HepG2 (cell line): ENCODE data around the gene AFAP1. TPM values are rescaled to one million over a fixed set of nuclear protein-coding genes. Genes with fewer than 3 reads are reported as not detected.
A peak's percentile ranks its signal among the peaks of the same experiment; 100 is the strongest.

Source experiments
- BCL6 ChIP-seq: IDR thresholded peaks from 2 replicates; pipeline ENCODE4 v1.6.1; 2016; ENCODE audit warnings: missing genetic modification reagents, missing compliant biosample characterization
- FLYWCH1 ChIP-seq: sonication (generic); formaldehyde crosslinking; IDR thresholded peaks from 2 replicates; pipeline ENCODE4 v1.8.1; 2023; ENCODE audit warnings: mild to moderate bottlenecking, missing genetic modification reagents
- FOXA3 ChIP-seq: IDR thresholded peaks from 2 replicates; pipeline ENCODE4 v1.6.1; 2016; ENCODE audit warnings: missing genetic modification reagents, missing compliant biosample characterization
- GATAD2A ChIP-seq: IDR thresholded peaks from 2 replicates; pipeline ENCODE4 v1.6.1; 2016
- HDAC1 ChIP-seq: sonication (generic); formaldehyde crosslinking; IDR thresholded peaks from 2 replicates; pipeline ENCODE4 v1.5.1; 2020; ENCODE audit warnings: mild to moderate bottlenecking, missing genetic modification reagents
- NR2F6 ChIP-seq, 2 experiments: IDR thresholded peaks; 2 replicates each; pipeline ENCODE4 v1.6.1; 2016; ENCODE audit warnings: antibody characterized with exemption in 1 of 2, mild to moderate bottlenecking in 1 of 2
- PITX1 ChIP-seq: sonication (generic); formaldehyde crosslinking; IDR thresholded peaks from 2 replicates; pipeline ENCODE4 v1.5.1; 2020; ENCODE audit warnings: mild to moderate bottlenecking, missing genetic modification reagents
- RXRB ChIP-seq: IDR thresholded peaks from 2 replicates; pipeline ENCODE4 v1.6.1; 2016; ENCODE audit warnings: borderline replicate concordance, missing genetic modification reagents, missing compliant biosample characterization
- SAP130 ChIP-seq: IDR thresholded peaks from 2 replicates; pipeline ENCODE4 v1.6.1; 2016; ENCODE audit warnings: low read depth
- TBL1XR1 ChIP-seq: fragments of 150-350 bp; IDR thresholded peaks from 2 replicates; pipeline ENCODE4 v1.6.1; 2014; ENCODE audit warnings: borderline replicate concordance, low read length; ENCODE audit not compliant: partially characterized antibody
- TEAD3 ChIP-seq: optimal IDR thresholded peaks from 2 replicates; pipeline ENCODE3; 2016; ENCODE audit warnings: borderline replicate concordance
- ZNF121 ChIP-seq: sonication (generic); formaldehyde crosslinking; IDR thresholded peaks from 2 replicates; pipeline ENCODE4 v1.5.0; 2020; ENCODE audit warnings: mild to moderate bottlenecking, missing genetic modification reagents
- ZNF331 ChIP-seq: sonication (generic); formaldehyde crosslinking; IDR thresholded peaks from 2 replicates; pipeline ENCODE4 v1.4.0; 2020; ENCODE audit warnings: missing genetic modification reagents
- ZNF703 ChIP-seq: sonication (generic); formaldehyde crosslinking; IDR thresholded peaks from 2 replicates; pipeline ENCODE4 v1.5.1; 2020; ENCODE audit warnings: missing genetic modification reagents, mild to moderate bottlenecking, moderate library complexity, borderline replicate concordance
- ZNF891 ChIP-seq: sonication (generic); formaldehyde crosslinking; IDR thresholded peaks from 2 replicates; pipeline ENCODE4 v1.5.0; 2020; ENCODE audit warnings: mild to moderate bottlenecking, missing genetic modification reagents
- polyA plus RNA-seq, 8 experiments: library from polyadenylated mRNA; depleted of rRNA in 3 of 8; stranded (reverse) in 7 of 8; unstranded in 1 of 8; fragments of >200 nt; fragmentation: Illumina TruSeq in 4 of 8; extraction: Trizol in 4 of 8; gene quantifications; 2 replicates each; pipeline versions ENCODE4 v1.2.1 to v1.2.3, GENCODE V29; 2011 to 2016; ENCODE audit warnings: low read depth in 4 of 8, missing spikeins in 1 of 8, mixed read lengths in 1 of 8; ENCODE audit not compliant: insufficient read depth in 1 of 8
- total RNA-seq, 5 experiments: library from RNA; depleted of rRNA; stranded (reverse); fragments of >200 nt; fragmentation: Illumina TruSeq; extraction: Trizol; gene quantifications; 2 replicates each; pipeline ENCODE4 v1.2.3, GENCODE V29; 2016; ENCODE audit warnings: low read depth in 1 of 5
- TF ChIP-seq, protein P1 (sequence below): sonication (generic); formaldehyde crosslinking; IDR thresholded peaks from 2 replicates; pipeline ENCODE4 v1.4.0; 2020; ENCODE audit warnings: missing genetic modification reagents
- TF ChIP-seq, protein P2 (sequence below): sonication (generic); formaldehyde crosslinking; IDR thresholded peaks from 2 replicates; pipeline ENCODE4 v1.5.1; 2020; ENCODE audit warnings: mild to moderate bottlenecking, moderate library complexity, missing genetic modification reagents
- TF ChIP-seq, protein P3 (sequence below): sonication (generic); IDR thresholded peaks from 2 replicates; pipeline ENCODE4 v1.6.1; 2016; ENCODE audit warnings: low read depth, borderline replicate concordance

AFAP1 gene
- total and polyA plus RNA-seq, 2 of the 13 experiments (the other 11 are each of a cell fraction or from before 2014, with no cell fraction given) = 2.5 TPM

DNA sequence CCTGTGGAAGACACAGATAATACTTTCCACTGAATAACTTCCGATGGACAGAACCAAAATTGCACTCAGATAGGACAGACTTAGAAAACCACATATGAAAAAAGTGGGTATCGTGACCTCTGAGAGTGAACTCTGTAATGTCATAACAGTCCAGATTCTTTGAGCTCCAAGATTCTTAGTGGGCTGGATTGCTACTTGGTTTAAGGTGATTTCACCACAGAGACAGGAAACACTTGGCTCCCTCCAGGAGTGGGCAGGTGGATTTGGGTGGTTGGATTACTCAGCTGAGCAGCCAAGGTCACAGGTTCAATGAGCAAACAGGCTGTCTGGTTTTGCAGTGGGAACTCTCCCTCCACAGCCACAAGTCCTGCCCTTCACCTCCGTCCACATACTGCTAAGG is 126.0 kb downstream of the AFAP1 start (continued):
- TF ChIP-seq NR2F6 (IDR thresholded peaks at IDR 0.05) (0 out of 2 replicates have a peak, but pooled peaks have one; percentile 20), NR2F6 (CRISPR knock-in tag; IDR thresholded peaks at IDR 0.05) (peak; percentile 38; the same call in 1 of the 2 replicates), TEAD3 (CRISPR knock-in tag) (peak; percentile 24), SAP130 (CRISPR knock-in tag) (peak; percentile 50; the same call in 1 of the 2 replicates), RXRB (0 out of 2 replicates have a peak, but pooled peaks have one; percentile 23), FOXA3 (CRISPR knock-in tag) (0 out of 2 replicates have a peak, but pooled peaks have one; percentile 21), HDAC1 (0 out of 2 replicates have a peak, but pooled peaks have one; percentile 34), ZNF891 (no peak), PITX1 (CRISPR knock-in tag) (peak; percentile 64; the same call in 1 of the 2 replicates), ZNF121 (CRISPR knock-in tag) (no peak), FLYWCH1 (no peak), ZNF703 (CRISPR knock-in tag) (no peak), BCL6 (CRISPR knock-in tag) (peak; percentile 66), GATAD2A (CRISPR knock-in tag) (peak; percentile 59; the same call in 1 of the 2 replicates), ZNF331 (CRISPR knock-in tag) (0 out of 2 replicates have a peak, but pooled peaks have one; percentile 18), TBL1XR1 (no peak)
- TF ChIP-seq, protein P1, sequence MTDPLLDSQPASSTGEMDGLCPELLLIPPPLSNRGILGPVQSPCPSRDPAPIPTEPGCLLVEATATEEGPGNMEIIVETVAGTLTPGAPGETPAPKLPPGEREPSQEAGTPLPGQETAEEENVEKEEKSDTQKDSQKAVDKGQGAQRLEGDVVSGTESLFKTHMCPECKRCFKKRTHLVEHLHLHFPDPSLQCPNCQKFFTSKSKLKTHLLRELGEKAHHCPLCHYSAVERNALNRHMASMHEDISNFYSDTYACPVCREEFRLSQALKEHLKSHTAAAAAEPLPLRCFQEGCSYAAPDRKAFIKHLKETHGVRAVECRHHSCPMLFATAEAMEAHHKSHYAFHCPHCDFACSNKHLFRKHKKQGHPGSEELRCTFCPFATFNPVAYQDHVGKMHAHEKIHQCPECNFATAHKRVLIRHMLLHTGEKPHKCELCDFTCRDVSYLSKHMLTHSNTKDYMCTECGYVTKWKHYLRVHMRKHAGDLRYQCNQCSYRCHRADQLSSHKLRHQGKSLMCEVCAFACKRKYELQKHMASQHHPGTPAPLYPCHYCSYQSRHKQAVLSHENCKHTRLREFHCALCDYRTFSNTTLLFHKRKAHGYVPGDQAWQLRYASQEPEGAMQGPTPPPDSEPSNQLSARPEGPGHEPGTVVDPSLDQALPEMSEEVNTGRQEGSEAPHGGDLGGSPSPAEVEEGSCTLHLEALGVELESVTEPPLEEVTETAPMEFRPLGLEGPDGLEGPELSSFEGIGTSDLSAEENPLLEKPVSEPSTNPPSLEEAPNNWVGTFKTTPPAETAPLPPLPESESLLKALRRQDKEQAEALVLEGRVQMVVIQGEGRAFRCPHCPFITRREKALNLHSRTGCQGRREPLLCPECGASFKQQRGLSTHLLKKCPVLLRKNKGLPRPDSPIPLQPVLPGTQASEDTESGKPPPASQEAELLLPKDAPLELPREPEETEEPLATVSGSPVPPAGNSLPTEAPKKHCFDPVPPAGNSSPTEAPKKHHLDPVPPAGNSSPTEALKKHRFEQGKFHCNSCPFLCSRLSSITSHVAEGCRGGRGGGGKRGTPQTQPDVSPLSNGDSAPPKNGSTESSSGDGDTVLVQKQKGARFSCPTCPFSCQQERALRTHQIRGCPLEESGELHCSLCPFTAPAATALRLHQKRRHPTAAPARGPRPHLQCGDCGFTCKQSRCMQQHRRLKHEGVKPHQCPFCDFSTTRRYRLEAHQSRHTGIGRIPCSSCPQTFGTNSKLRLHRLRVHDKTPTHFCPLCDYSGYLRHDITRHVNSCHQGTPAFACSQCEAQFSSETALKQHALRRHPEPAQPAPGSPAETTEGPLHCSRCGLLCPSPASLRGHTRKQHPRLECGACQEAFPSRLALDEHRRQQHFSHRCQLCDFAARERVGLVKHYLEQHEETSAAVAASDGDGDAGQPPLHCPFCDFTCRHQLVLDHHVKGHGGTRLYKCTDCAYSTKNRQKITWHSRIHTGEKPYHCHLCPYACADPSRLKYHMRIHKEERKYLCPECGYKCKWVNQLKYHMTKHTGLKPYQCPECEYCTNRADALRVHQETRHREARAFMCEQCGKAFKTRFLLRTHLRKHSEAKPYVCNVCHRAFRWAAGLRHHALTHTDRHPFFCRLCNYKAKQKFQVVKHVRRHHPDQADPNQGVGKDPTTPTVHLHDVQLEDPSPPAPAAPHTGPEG (CRISPR knock-in tag) = no peak
- TF ChIP-seq, protein P2, sequence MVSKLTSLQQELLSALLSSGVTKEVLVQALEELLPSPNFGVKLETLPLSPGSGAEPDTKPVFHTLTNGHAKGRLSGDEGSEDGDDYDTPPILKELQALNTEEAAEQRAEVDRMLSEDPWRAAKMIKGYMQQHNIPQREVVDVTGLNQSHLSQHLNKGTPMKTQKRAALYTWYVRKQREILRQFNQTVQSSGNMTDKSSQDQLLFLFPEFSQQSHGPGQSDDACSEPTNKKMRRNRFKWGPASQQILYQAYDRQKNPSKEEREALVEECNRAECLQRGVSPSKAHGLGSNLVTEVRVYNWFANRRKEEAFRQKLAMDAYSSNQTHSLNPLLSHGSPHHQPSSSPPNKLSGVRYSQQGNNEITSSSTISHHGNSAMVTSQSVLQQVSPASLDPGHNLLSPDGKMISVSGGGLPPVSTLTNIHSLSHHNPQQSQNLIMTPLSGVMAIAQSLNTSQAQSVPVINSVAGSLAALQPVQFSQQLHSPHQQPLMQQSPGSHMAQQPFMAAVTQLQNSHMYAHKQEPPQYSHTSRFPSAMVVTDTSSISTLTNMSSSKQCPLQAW (CRISPR knock-in tag) = 0 out of 2 replicates have a peak, but pooled peaks have one; percentile 22
- TF ChIP-seq, protein P3, sequence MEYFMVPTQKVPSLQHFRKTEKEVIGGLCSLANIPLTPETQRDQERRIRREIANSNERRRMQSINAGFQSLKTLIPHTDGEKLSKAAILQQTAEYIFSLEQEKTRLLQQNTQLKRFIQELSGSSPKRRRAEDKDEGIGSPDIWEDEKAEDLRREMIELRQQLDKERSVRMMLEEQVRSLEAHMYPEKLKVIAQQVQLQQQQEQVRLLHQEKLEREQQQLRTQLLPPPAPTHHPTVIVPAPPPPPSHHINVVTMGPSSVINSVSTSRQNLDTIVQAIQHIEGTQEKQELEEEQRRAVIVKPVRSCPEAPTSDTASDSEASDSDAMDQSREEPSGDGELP = peak; percentile 94
